Measurements from ENCODE around the gene MPND. TPM values are rescaled to one million over a fixed set of nuclear protein-coding genes. Genes with fewer than 3 reads are reported as not detected.
"Not testable (repeated sequence)": the region's sequence is repeated elsewhere in the genome, so short reads cannot be mapped to it uniquely, and the experiment has no call there.

Gene MPND
- total and polyA plus RNA-seq, 8 donors: 2.2 to 25.0 (median 21.2) TPM

DNA sequence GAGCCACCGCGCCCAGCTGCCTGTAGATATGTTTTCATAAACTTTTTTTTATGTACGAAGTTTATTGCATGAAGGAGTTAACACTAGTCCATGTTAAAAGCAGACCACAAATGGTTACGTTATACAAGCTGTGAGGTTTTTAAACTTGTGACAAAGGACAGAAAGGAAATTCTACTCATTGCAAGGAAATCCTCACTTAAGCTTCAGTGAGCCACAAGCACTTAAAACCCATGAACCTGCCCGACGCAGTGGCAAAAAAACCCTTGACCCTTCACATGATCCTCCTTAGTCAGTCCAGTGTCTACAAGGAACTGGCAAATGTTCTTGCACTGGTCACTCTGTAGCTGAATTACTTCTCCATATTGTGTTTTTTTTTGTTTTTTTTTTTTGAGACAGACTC, 4.2 kb downstream of the MPND start:
- DNase-seq: peak in 1 of 2 donors; percentile 29

DNA sequence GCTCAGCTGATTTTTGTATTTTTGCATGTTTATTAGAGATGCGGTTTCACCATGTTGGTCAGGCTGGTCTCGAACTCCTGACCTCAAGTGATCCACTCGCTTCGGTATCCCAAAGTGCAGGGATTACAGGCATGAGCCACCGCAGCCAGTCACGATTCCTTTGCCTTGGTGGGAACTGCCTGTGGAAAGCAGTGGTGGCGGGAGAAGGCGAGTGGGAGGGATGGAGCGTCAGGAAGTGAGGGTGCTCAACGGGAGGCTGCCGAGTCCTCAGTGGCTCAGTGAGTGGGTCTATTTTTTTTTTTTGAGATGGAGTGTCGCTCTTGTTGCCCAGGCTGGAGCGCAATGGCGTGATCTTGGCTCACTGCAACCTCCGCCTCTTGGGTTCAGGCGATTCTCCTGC, 5.9 kb downstream of the MPND start:
- intact Hi-C loops (cut with DNase I; ENCODE audit: low total_unique reads); DNase-seq; H3K9me3 ChIP-seq; H3K27me3 ChIP-seq; H3K27ac ChIP-seq; H3K4me3 ChIP-seq: not testable (repeated sequence)
- H3K36me3 ChIP-seq: peaks cover 3 to 46% (median 31%) of the 10 kb centered on the region in 4 donors
- WGBS, 5 donors: 91 to 97% (median 95%) methylated on average over 16 of the region's 16 CpGs
- peaks cover 1 to 17% (median 15%) of the 10 kb centered on the region in 4 donors for H3K4me1 ChIP-seq

More for the DNA sequence above, 4.2 kb downstream of the MPND start:
- peaks cover 6 to 21% (median 18%) of the 10 kb centered on the region in 4 donors for H3K4me1 ChIP-seq
- no peaks in the 10 kb centered on the region for H3K27me3 ChIP-seq
- H3K4me3 ChIP-seq: no peak overlapping the region
- H3K36me3 ChIP-seq: peaks cover 3 to 40% (median 21%) of the 10 kb centered on the region in 4 donors
- H3K9me3 ChIP-seq: no peaks in the 10 kb centered on the region
- no peak for TF ChIP-seq POLR2AphosphoS5 (IDR thresholded peaks at IDR 0.05)
- no peak for TF ChIP-seq EP300 (IDR thresholded peaks at IDR 0.05)
- TF ChIP-seq, protein P1, sequence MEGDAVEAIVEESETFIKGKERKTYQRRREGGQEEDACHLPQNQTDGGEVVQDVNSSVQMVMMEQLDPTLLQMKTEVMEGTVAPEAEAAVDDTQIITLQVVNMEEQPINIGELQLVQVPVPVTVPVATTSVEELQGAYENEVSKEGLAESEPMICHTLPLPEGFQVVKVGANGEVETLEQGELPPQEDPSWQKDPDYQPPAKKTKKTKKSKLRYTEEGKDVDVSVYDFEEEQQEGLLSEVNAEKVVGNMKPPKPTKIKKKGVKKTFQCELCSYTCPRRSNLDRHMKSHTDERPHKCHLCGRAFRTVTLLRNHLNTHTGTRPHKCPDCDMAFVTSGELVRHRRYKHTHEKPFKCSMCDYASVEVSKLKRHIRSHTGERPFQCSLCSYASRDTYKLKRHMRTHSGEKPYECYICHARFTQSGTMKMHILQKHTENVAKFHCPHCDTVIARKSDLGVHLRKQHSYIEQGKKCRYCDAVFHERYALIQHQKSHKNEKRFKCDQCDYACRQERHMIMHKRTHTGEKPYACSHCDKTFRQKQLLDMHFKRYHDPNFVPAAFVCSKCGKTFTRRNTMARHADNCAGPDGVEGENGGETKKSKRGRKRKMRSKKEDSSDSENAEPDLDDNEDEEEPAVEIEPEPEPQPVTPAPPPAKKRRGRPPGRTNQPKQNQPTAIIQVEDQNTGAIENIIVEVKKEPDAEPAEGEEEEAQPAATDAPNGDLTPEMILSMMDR (IDR thresholded peaks at IDR 0.05): no peak
- no peak for TF ChIP-seq POLR2A (IDR thresholded peaks at IDR 0.05)
- WGBS, 5 donors: 70 to 85% (median 73%) methylated on average over 6 of the region's 6 CpGs
- H3K27ac ChIP-seq: no peak overlapping the region
- intact Hi-C loops (cut with DNase I; ENCODE audit: low total_unique reads): no loop called here

DNA sequence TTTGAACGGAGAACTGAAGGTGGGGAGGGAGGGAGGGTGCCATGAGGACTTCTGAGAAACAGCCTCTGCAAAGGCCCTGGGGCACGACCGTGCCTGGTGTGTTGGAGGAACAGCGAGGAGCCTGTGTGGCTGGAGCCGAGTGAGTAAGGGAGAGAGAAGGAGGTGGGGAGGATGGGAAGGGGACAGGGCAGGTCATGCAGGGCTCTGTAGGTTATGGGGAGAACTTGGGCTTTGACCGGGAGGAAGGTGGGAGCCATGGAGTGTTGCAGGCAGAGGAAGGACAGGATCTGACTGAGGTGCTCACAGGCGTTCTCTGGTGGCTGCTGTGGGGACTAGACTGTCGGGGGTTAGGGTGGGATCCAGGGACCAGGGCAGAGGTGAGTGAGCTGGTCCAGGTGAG, 6.7 kb downstream of the MPND start:
- Histone ChIP-seq H3K4me1 (peaks cover 0 to 12% (median 9%) of the 10 kb centered on the region in 4 donors), H3K36me3 (peaks cover 3 to 55% (median 40%) of the 10 kb centered on the region in 4 donors), H3K4me3 (no peak overlapping the region), H3K27ac (no peak overlapping the region), H3K27me3 (no peaks in the 10 kb centered on the region), H3K9me3 (no peaks in the 10 kb centered on the region)
- 83 to 94% (median 87%) methylated on average over 8 of the region's 8 CpGs for WGBS, 5 donors
- no peak for DNase-seq
- intact Hi-C loops (cut with DNase I; ENCODE audit: low total_unique reads): no loop called here
- no peak for TF ChIP-seq POLR2A (IDR thresholded peaks at IDR 0.05)
- TF ChIP-seq, protein P1 (IDR thresholded peaks at IDR 0.05): no peak
- no peak for TF ChIP-seq EP300 (IDR thresholded peaks at IDR 0.05)

DNA sequence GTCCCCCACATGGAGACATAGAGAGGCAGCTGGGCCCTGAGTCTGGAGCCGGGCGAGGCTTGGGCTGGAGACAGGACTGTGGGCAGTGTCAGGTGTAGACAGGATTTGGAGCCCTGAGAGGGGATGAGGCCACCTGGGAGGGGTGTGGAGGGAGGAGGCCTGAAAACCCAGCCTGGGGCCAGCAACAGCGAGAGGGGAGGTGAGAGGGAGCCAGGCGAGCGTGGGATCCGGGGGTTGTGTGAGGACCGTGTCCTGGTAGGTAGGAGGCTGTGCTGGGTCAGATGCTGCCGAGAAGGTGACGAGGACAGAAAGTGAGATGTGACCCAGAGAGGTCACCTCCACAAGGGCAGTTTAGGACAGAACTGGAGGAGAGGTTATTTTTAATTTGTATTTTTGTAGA, 7.4 kb downstream of the MPND start:
- no peak for TF ChIP-seq EP300 (IDR thresholded peaks at IDR 0.05)
- no peak for TF ChIP-seq POLR2A (IDR thresholded peaks at IDR 0.05)
- no peaks in the 10 kb centered on the region for H3K9me3 ChIP-seq
- no peak overlapping the region for H3K27ac ChIP-seq
- intact Hi-C loops (cut with DNase I; ENCODE audit: low total_unique reads): no loop called here
- no peak overlapping the region for H3K4me3 ChIP-seq
- H3K4me1 ChIP-seq: peaks cover 0 to 6% (median 3%) of the 10 kb centered on the region in 4 donors
- H3K27me3 ChIP-seq: no peaks in the 10 kb centered on the region
- H3K36me3 ChIP-seq: peaks cover 3 to 55% (median 41%) of the 10 kb centered on the region in 4 donors
- DNase-seq: no peak
- WGBS, 5 donors: 91 to 97% (median 94%) methylated on average over 9 of the region's 9 CpGs

DNA sequence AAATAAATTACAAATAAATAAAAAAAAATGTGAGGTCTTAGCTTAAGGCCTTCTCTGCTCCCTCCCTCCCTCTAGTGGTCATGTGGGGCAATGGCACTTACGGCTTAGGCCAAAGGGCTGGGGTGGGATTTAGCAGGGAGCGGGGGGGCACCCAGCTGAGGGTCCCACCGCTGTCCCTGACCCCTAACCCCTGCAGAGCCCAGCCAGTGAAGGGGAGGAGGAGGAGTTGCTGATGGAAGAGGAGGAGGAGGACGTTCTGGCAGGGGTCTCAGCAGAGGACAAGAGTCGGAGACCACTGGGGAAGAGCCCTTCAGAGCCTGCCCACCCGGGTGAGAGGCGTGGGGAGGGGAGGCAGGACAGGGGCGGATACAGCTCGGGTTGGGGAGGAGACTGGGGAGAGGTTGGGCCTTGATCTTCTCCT, 9.3 kb downstream of the MPND start:
- Histone ChIP-seq H3K9me3 (no peaks in the 10 kb centered on the region), H3K4me3 (no peak overlapping the region), H3K36me3 (peaks cover 0 to 58% (median 43%) of the 10 kb centered on the region in 4 donors), H3K27ac (peak overlapping the region in 1 of 5 donors; percentile 14), H3K27me3 (no peaks in the 10 kb centered on the region), H3K4me1 (peaks cover 0 to 3% (median 0%) of the 10 kb centered on the region in 4 donors)
- intact Hi-C loops (cut with DNase I; ENCODE audit: low total_unique reads): no loop called here
- DNase-seq: peak in 1 of 2 donors; percentile 81
- 20 to 62% (median 35%) methylated on average over 8 to 9 of the region's 9 CpGs for WGBS, 5 donors
- no peak for TF ChIP-seq EP300 (IDR thresholded peaks at IDR 0.05)
- no peak for TF ChIP-seq POLR2AphosphoS5 (IDR thresholded peaks at IDR 0.05)
- TF ChIP-seq POLR2A (IDR thresholded peaks at IDR 0.05): no peak
- TF ChIP-seq, protein P1 (IDR thresholded peaks at IDR 0.05): peak in 5 of 7 experiments; percentile 46 to 98 (median 55)

Data from stomach (tissue), 9 donors.